Uterus (tissue), 4 donors: ENCODE measurements around the gene TUBA1A. TPM values are rescaled to one million over a fixed set of nuclear protein-coding genes. Genes with fewer than 3 reads are reported as not detected.
"Not testable (repeated sequence)": the region's sequence is repeated elsewhere in the genome, so short reads cannot be mapped to it uniquely, and the experiment has no call there.

Experiments used
- DNase-seq, 2 donors: peaks; one replicate each; pipeline ENCODE4 v3.0.0-alpha.2; 2019 to 2020
- H3K27ac ChIP-seq, 2 donors: fragments of 200-600 bp; sonication (generic); 1 replicate in 1 of 2; 2 replicates in 1 of 2; pipeline ENCODE4 v1.5.1; 2016 to 2018
- H3K27me3 ChIP-seq, 2 donors: fragments of 200-600 bp; sonication (generic); one replicate each; pipeline ENCODE4 v1.5.1; 2018 to 2019; ENCODE audit warnings: control low read depth in 1 of 2
- H3K36me3 ChIP-seq, 2 donors: fragments of 200-600 bp; sonication (generic); one replicate each; pipeline ENCODE4 v1.5.1; 2019; ENCODE audit warnings: control low read depth in 1 of 2
- H3K4me1 ChIP-seq, 2 donors: fragments of 200-600 bp; sonication (generic); one replicate each; pipeline ENCODE4 v1.5.1; 2018 to 2019; ENCODE audit warnings: control low read depth in 1 of 2
- H3K4me3 ChIP-seq, 2 donors: fragments of 200-600 bp; sonication (generic); 1 replicate in 1 of 2; 2 replicates in 1 of 2; pipeline ENCODE4 v1.5.1; 2018 to 2019; ENCODE audit warnings: mild to moderate bottlenecking in 1 of 2
- H3K9me3 ChIP-seq, 2 donors: fragments of 200-600 bp; sonication (generic); one replicate each; pipeline ENCODE4 v1.5.1; 2019; ENCODE audit warnings: control low read depth in 1 of 2
- CTCF ChIP-seq, 4 experiments: fragments of 200-600 bp in 2 of 4; fragments of 450-650 bp in 2 of 4; sonication (generic) in 2 of 4; IDR thresholded peaks; one replicate each; pipeline ENCODE4 v1.5.1; 2016 to 2019; ENCODE audit warnings: antibody characterized with exemption in 4 of 4, mild to moderate bottlenecking in 2 of 4, moderate library complexity in 1 of 4
- POLR2A ChIP-seq, 2 donors: fragments of 450-650 bp; IDR thresholded peaks; one replicate each; pipeline ENCODE4 v1.6.1; 2016; ENCODE audit warnings: antibody characterized with exemption in 2 of 2, mild to moderate bottlenecking in 1 of 2, moderate library complexity in 1 of 2
- intact Hi-C: fragments of 100-400 bp; cut with DNase I; formaldehyde crosslinking; loops from one replicate; pipeline ENCODE4 v1.15.1; 2023; ENCODE audit warnings: low total_unique reads
- total RNA-seq, 4 donors: library from RNA; depleted of rRNA in 3 of 4; stranded (reverse); fragments of >200 nt in 3 of 4; gene quantifications; one replicate each; pipeline versions ENCODE4 v1.1.0 to v1.2.4, GENCODE V29; 2014 to 2023
- donor health status: DM: yes; HTN: yes; CAD: no.

TUBA1A gene
- total RNA-seq, 4 donors from 2014 or later: 241 to 900 (median 352) TPM

- TF ChIP-seq POLR2A (IDR thresholded peaks at IDR 0.05): no peak
- TF ChIP-seq CTCF (IDR thresholded peaks at IDR 0.05): no peak
- H3K27me3 ChIP-seq: no peaks in the 10 kb centered on the region
- peaks cover 0 to 4% of the 10 kb centered on the region in 2 donors for H3K4me1 ChIP-seq
- intact Hi-C loops: no loop called here
- DNase-seq: peak in 1 of 2 donors; percentile 10
- no peaks in the 10 kb centered on the region for H3K9me3 ChIP-seq
- no peak overlapping the region for H3K4me3 ChIP-seq
- H3K27ac ChIP-seq: no peak overlapping the region
- no peaks in the 10 kb centered on the region for H3K36me3 ChIP-seq
Measured at GRCh38 chr12:49212572-49212971, 23.7 kb upstream of the TUBA1A start.

- H3K36me3 ChIP-seq, intact Hi-C loops, H3K9me3 ChIP-seq, H3K4me1 ChIP-seq, H3K27me3 ChIP-seq, H3K4me3 ChIP-seq, H3K27ac ChIP-seq: not testable (repeated sequence)
- peak in 1 of 2 donors; percentile 2 for DNase-seq
Measured at GRCh38 chr12:49210703-49211102, 21.8 kb upstream of the TUBA1A start.

GRCh38 chr12:49208676-49209075, 19.8 kb upstream of the TUBA1A start:
- H3K9me3 ChIP-seq: no peaks in the 10 kb centered on the region
- TF ChIP-seq CTCF (IDR thresholded peaks at IDR 0.05) (no peak), POLR2A (IDR thresholded peaks at IDR 0.05) (no peak)
- H3K4me3 ChIP-seq: no peak overlapping the region
- no peaks in the 10 kb centered on the region for H3K4me1 ChIP-seq
- intact Hi-C loops: no loop called here
- DNase-seq: no peak
- no peaks in the 10 kb centered on the region for H3K27me3 ChIP-seq
- H3K27ac ChIP-seq: no peak overlapping the region
- H3K36me3 ChIP-seq: no peaks in the 10 kb centered on the region

GRCh38 chr12:49208146-49208545, 19.3 kb upstream of the TUBA1A start:
- no peaks in the 10 kb centered on the region for H3K9me3 ChIP-seq
- H3K27ac ChIP-seq: no peak overlapping the region
- TF ChIP-seq CTCF (IDR thresholded peaks at IDR 0.05): no peak
- no peak for TF ChIP-seq POLR2A (IDR thresholded peaks at IDR 0.05)
- DNase-seq: no peak
- no peaks in the 10 kb centered on the region for H3K4me1 ChIP-seq
- no peaks in the 10 kb centered on the region for H3K36me3 ChIP-seq
- intact Hi-C loops: no loop called here
- no peak overlapping the region for H3K4me3 ChIP-seq
- H3K27me3 ChIP-seq: no peaks in the 10 kb centered on the region

GRCh38 chr12:49206389-49206788, 17.5 kb upstream of the TUBA1A start:
- H3K4me1 ChIP-seq: no peaks in the 10 kb centered on the region
- H3K36me3 ChIP-seq: no peaks in the 10 kb centered on the region
- no peaks in the 10 kb centered on the region for H3K27me3 ChIP-seq
- no peak for TF ChIP-seq POLR2A (IDR thresholded peaks at IDR 0.05)
- no peak for TF ChIP-seq CTCF (IDR thresholded peaks at IDR 0.05)
- intact Hi-C loops: no loop called here
- H3K27ac ChIP-seq: no peak overlapping the region
- DNase-seq: no peak
- no peaks in the 10 kb centered on the region for H3K9me3 ChIP-seq
- H3K4me3 ChIP-seq: no peak overlapping the region
